ENCODE measurements around the gene RPH3AL. TPM values are rescaled to one million over a fixed set of nuclear protein-coding genes. Genes with fewer than 3 reads are reported as not detected.
"Not testable (repeated sequence)": the region's sequence is repeated elsewhere in the genome, so short reads cannot be mapped to it uniquely, and the experiment has no call there.

RPH3AL gene
- total RNA-seq, 1 experiment from 2014 or later, result 26.0 TPM

- Histone ChIP-seq H2AFZ (no peak overlapping the region), H3K4me3 (no peak overlapping the region), H3K9me3 (ENCODE audit: insufficient read depth, low read depth) (no peaks in the 10 kb centered on the region), H3K79me2 (ENCODE audit: low read depth) (no peaks in the 10 kb centered on the region), H3K36me3 (ENCODE audit: low read depth) (no peaks in the 10 kb centered on the region), H3F3A (ENCODE audit: insufficient read depth, low read depth) (no peaks in the 10 kb centered on the region), H3K27ac (no peak overlapping the region), H4K20me1 (ENCODE audit: insufficient read depth) (no peaks in the 10 kb centered on the region), H3K4me1 (replicated peaks; ENCODE audit: insufficient read depth) (no peaks in the 10 kb centered on the region), H3K9me2 (ENCODE audit: insufficient read depth) (no peaks in the 10 kb centered on the region), H3K4me2 (no peak overlapping the region), H3K27me3 (ENCODE audit: insufficient read depth, low read depth) (no peaks in the 10 kb centered on the region)
- intact Hi-C loops (cut with micrococcal nuclease; ENCODE audit: unreplicated experiment), result no loop called here
- CTCF ChIA-PET, result no interaction called here
- no TSS peak for BruUV-seq (replicated peaks)
- no peak for DNase-seq
- TF ChIP-seq, protein P1, sequence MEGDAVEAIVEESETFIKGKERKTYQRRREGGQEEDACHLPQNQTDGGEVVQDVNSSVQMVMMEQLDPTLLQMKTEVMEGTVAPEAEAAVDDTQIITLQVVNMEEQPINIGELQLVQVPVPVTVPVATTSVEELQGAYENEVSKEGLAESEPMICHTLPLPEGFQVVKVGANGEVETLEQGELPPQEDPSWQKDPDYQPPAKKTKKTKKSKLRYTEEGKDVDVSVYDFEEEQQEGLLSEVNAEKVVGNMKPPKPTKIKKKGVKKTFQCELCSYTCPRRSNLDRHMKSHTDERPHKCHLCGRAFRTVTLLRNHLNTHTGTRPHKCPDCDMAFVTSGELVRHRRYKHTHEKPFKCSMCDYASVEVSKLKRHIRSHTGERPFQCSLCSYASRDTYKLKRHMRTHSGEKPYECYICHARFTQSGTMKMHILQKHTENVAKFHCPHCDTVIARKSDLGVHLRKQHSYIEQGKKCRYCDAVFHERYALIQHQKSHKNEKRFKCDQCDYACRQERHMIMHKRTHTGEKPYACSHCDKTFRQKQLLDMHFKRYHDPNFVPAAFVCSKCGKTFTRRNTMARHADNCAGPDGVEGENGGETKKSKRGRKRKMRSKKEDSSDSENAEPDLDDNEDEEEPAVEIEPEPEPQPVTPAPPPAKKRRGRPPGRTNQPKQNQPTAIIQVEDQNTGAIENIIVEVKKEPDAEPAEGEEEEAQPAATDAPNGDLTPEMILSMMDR (conservative IDR thresholded peaks at IDR 0.05), result no peak
- TF ChIP-seq EZH2 (IDR thresholded peaks at IDR 0.05; ENCODE audit: low read depth), result no peak
- POLR2A ChIA-PET (ENCODE audit: unreplicated experiment), result no interaction called here
These were observed 33.3 kb downstream of the RPH3AL start for GRCh38 chr17:319266-319665.

DNA sequence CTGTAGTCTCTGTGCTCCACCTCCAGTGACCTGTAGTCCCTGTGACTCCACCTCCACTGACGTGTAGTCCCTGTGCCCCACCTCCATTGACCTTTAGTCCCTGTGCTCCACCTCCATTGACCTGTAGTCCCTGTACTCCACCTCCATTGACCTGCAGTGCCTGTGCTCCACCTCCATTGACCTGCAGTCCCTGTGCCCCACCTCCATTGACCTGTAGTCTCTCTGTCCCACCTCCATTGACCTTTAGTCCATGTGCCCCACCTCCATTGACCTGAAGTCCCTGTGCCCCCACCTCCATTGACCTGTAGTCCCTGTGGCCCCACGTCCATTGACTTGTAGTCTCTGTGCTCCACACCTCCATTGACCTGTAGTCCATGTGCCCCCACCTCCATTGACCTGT, 35.5 kb downstream of the RPH3AL start:
- H3K9me2 ChIP-seq (ENCODE audit: insufficient read depth); H3F3A ChIP-seq (ENCODE audit: insufficient read depth, low read depth); H3K27me3 ChIP-seq (ENCODE audit: insufficient read depth, low read depth); H3K36me3 ChIP-seq (ENCODE audit: low read depth); H4K20me1 ChIP-seq (ENCODE audit: insufficient read depth); H2AFZ ChIP-seq; H3K9me3 ChIP-seq (ENCODE audit: insufficient read depth, low read depth); H3K4me1 ChIP-seq (replicated peaks; ENCODE audit: insufficient read depth); BruUV-seq (replicated peaks); POLR2A ChIA-PET (ENCODE audit: unreplicated experiment); H3K27ac ChIP-seq; H3K4me3 ChIP-seq; intact Hi-C loops (cut with micrococcal nuclease; ENCODE audit: unreplicated experiment); CTCF ChIA-PET; DNase-seq; H3K4me2 ChIP-seq; H3K79me2 ChIP-seq (ENCODE audit: low read depth): not testable (repeated sequence)

- H3K9me2 ChIP-seq (ENCODE audit: insufficient read depth); H3K27me3 ChIP-seq (ENCODE audit: insufficient read depth, low read depth); DNase-seq; H4K20me1 ChIP-seq (ENCODE audit: insufficient read depth); H2AFZ ChIP-seq; POLR2A ChIA-PET (ENCODE audit: unreplicated experiment); CTCF ChIA-PET; H3K79me2 ChIP-seq (ENCODE audit: low read depth); H3K36me3 ChIP-seq (ENCODE audit: low read depth); intact Hi-C loops (cut with micrococcal nuclease; ENCODE audit: unreplicated experiment); H3K27ac ChIP-seq; H3K4me2 ChIP-seq; BruUV-seq (replicated peaks); H3F3A ChIP-seq (ENCODE audit: insufficient read depth, low read depth); H3K4me1 ChIP-seq (replicated peaks; ENCODE audit: insufficient read depth); H3K9me3 ChIP-seq (ENCODE audit: insufficient read depth, low read depth); H3K4me3 ChIP-seq: not testable (repeated sequence)
These were observed 37.2 kb downstream of the RPH3AL start for GRCh38 chr17:315399-315798.

DNA sequence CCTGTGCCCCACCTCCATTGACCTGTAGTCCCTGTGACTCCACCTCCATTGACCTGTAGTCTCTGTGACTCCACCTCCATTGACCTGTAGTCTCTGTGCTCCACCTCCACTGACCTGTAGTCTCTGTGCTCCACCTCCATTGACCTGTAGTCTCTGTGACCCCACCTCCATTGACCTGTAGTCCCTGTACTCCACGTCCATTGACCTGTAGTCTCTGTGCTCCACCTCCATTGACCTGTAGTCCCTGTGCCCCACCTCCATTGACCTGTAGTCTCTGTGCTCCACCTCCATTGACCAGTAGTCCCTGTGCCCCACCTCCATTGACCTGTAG, 38.0 kb downstream of the RPH3AL start:
- H3K79me2 ChIP-seq (ENCODE audit: low read depth); H2AFZ ChIP-seq; POLR2A ChIA-PET (ENCODE audit: unreplicated experiment): not testable (repeated sequence)

More for the DNA sequence above, 38.0 kb downstream of the RPH3AL start:
- H4K20me1 ChIP-seq (ENCODE audit: insufficient read depth); H3K9me3 ChIP-seq (ENCODE audit: insufficient read depth, low read depth); BruUV-seq (replicated peaks); H3K4me1 ChIP-seq (replicated peaks; ENCODE audit: insufficient read depth); H3K27me3 ChIP-seq (ENCODE audit: insufficient read depth, low read depth); CTCF ChIA-PET; H3K27ac ChIP-seq; H3K36me3 ChIP-seq (ENCODE audit: low read depth); intact Hi-C loops (cut with micrococcal nuclease; ENCODE audit: unreplicated experiment); H3K4me3 ChIP-seq; DNase-seq; H3K9me2 ChIP-seq (ENCODE audit: insufficient read depth); H3K4me2 ChIP-seq; H3F3A ChIP-seq (ENCODE audit: insufficient read depth, low read depth): not testable (repeated sequence)
